HG02938 (cell line): Measurements from ENCODE around the gene CD70.
"Not testable (repeated sequence)": the region's sequence is repeated elsewhere in the genome, so short reads cannot be mapped to it uniquely, and the experiment has no call there.

ENCODE experiments used
- ATAC-seq: cut with Tn5 transposase; IDR thresholded peaks from one replicate; pipeline ENCODE4 v1.9.1; 2021; ENCODE audit warnings: mild to moderate bottlenecking, moderate library complexity; ENCODE audit not compliant: unreplicated experiment

Gene CD70, protein sequence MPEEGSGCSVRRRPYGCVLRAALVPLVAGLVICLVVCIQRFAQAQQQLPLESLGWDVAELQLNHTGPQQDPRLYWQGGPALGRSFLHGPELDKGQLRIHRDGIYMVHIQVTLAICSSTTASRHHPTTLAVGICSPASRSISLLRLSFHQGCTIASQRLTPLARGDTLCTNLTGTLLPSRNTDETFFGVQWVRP

GRCh38 chr19:6590827-6591319, at the start of gene CD70:
Gene CD70 (minus strand): TSS chr19:6591150. CDS start chr19:6591002, 148 bp downstream.
- ATAC-seq, result peak; percentile 44

- ATAC-seq, result not testable (repeated sequence)
Measured at GRCh38 chr19:6640333-6640732, 49.4 kb upstream of the CD70 start.

DNA sequence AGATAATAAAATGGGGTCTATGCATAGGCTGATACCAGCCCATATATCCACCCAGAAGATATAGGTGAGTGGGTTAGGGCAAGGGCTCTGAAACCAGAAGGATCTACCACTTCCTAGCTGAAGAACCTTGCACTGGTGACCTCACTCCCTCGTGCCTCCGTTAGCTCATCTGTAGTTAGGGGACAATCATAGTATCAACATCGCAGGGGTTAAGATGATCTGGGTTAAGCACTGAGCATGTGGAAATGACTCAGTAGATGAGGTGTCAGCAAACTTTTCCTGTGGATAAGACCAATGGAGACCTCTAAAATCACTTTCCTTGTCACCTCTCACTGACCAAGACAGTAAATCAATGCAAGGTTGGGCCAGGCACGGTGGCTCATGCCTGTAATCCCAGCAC, 48.5 kb upstream of the CD70 start:
- ATAC-seq, result no peak

DNA sequence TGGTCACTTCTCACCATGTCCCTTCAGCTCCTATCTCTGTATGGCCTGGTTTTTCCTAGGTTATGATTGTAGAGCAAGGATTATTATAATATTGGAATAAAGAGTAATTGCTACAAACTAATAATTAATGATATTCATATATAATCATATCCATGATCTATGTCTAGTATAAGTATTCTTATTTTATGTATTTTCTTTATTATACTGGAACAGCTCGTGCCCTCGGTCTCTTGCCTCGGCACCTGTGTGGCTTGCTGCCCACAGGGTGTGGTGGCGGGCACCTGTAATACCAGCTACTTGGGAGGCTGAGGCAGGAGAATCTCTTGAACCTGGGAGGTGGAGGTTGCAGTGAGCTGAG, 42.5 kb upstream of the CD70 start:
- ATAC-seq, result not testable (repeated sequence)

GRCh38 chr19:6632747-6633455, 42.0 kb upstream of the CD70 start:
- not testable (repeated sequence) for ATAC-seq

DNA sequence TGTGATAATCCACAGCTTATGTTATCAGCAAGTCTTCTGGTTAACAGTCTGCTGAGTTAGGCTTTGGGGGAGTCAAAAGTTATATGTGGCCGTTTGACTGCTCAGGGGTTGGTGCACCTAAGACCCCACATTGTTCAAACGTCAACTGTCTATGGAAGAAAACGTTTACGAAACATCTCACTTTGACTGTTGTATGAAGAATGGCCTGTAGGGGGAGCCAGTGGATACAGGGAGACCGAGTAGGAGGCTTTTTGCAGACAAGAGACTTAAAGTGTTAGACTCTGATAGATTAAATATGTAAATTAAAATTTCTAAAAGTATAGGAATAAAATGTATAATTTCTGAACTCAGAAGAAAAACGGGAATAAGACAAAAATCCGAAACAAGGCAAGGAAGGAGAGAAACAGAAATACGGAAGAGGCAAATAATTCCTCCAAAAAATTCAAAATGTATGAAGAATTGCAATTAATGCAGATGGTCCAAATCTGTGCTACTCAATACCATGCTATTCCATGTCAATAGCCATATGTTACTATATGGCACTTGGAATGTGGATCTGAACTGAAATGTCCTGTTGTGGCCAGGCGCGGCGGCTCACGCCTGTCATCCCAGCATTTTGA, 41.2 kb upstream of the CD70 start:
- no peak for ATAC-seq

DNA sequence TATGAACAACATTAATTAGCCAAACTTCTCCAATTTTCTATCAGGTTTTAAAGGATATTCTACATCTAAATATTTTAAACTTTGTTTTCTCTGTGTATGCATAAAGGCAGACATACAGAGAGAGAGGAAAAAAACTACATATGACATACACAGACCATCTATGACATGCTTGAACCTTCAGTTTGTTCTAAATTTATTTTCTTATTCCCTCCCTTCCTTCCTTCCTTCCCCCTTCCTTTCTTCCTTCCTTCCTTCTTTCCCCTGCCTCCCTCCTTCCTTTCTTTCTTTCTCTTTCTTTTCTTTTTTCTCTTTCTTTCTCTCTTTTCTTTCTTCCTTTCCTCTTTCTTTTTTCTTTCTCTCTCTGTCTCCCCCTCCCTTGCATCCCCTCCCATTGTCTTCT, 35.8 kb upstream of the CD70 start:
- ATAC-seq, result no peak

GRCh38 chr19:6617374-6617773, 26.4 kb upstream of the CD70 start:
- ATAC-seq, result no peak

GRCh38 chr19:6616011-6616410, 25.1 kb upstream of the CD70 start:
- no peak for ATAC-seq

DNA sequence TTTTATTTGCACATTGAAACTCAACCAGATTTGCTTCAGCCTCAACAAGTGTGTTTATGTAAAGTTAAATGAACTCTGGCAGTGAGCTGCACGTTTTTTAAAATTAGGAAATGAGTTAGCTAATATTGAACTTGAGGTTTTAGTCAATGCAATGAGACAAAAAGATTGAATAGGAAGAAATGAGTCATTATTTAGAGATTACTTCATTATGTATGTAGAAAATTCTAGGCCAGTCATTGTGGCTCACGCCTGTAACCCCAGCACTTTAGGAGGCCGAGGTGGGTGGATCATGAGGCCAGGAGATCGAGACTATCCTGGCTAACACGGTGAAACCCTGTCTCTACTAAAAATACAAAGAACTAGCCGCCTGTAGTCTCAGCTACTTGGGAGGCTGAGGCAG, 22.8 kb upstream of the CD70 start:
- ATAC-seq, result no peak

- ATAC-seq, result no peak
Measured at GRCh38 chr19:6610934-6611852, 20.2 kb upstream of the CD70 start.

DNA sequence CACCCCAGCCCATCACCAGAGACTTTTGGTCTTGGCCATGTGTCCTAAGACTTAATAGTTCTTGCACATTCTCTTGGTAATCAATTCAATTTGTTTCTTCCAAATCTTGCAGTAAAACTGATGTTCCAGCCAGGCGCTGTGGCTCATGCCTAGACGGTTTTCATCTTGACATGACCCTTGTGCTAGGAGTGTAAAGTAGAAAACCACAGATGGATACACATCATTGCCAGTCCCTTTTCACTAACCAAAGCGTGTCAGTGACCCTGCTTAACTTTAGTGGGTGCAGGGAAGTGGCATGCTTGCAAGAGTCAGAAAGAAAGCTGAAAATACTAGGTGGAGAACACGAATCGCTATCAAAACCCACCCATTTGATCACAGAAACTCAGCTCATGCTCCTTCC, 18.0 kb upstream of the CD70 start:
- no peak for ATAC-seq

DNA sequence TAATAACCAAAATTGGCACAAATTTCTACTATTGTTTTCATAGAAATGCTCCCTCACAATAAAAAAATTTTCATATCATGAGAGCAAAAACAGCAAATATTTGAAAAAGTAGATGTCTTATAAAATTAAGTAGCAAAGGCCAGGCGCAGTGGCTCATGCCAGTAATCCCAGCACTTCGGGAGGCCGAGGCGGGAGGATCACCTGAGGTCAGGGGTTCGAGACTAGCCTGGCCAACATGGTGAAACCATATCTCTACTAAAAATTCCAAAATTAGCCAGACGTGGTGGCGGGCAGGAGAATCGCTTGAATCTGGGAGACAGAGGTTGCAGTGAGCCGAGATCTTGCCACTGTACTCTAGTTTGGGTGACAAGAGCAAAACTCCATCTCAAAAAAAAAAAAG, 17.2 kb upstream of the CD70 start:
- ATAC-seq, result not testable (repeated sequence)

- ATAC-seq, result not testable (repeated sequence)
Measured at GRCh38 chr19:6606276-6607070, 15.5 kb upstream of the CD70 start.

GRCh38 chr19:6604906-6605305, 14.0 kb upstream of the CD70 start:
- no peak for ATAC-seq

GRCh38 chr19:6602729-6603114, 11.8 kb upstream of the CD70 start:
- no peak for ATAC-seq

- not testable (repeated sequence) for ATAC-seq
Measured at GRCh38 chr19:6601537-6602052, 10.6 kb upstream of the CD70 start.

- ATAC-seq, result not testable (repeated sequence)
Measured at GRCh38 chr19:6600951-6601536, 10.1 kb upstream of the CD70 start.

- no peak for ATAC-seq
Measured at GRCh38 chr19:6599866-6600454, 9.0 kb upstream of the CD70 start.
